Loucy (cell line): Measurements from ENCODE around the gene TTC7B.

Experiments used
- EZH2phosphoT487 ChIP-seq: fragments of 200-600 bp; IDR thresholded peaks from 2 replicates; pipeline ENCODE4 v1.6.1; 2018; ENCODE audit warnings: antibody characterized with exemption, mild to moderate bottlenecking, moderate library complexity, borderline replicate concordance
- TF ChIP-seq, protein P1 (sequence below): fragments of 200-600 bp; sonication (generic); conservative IDR thresholded peaks from 2 replicates; pipeline ENCODE4 v1.5.1; 2014; ENCODE audit warnings: mild to moderate bottlenecking, antibody characterized with exemption, low read length

DNA sequence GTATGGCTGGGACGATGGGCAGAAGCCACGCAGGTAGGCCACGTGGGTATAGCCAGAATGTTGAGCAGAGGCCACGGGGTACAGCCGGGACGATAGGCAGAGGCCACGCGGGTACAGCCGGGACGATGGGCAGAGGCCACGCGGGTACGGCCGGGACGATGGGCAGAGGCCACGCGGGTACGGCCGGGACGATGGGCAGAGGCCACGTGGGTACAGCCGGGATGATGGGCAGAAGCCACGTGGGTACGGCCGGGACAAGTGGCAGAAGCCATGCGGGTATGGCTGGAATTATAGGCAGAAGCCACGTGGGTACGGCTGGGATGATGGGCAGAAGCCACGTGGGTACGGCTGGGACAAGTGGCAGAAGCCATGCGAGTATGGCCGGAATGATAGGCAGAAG is 195.0 kb downstream of the TTC7B start:
- TF ChIP-seq, protein P1, sequence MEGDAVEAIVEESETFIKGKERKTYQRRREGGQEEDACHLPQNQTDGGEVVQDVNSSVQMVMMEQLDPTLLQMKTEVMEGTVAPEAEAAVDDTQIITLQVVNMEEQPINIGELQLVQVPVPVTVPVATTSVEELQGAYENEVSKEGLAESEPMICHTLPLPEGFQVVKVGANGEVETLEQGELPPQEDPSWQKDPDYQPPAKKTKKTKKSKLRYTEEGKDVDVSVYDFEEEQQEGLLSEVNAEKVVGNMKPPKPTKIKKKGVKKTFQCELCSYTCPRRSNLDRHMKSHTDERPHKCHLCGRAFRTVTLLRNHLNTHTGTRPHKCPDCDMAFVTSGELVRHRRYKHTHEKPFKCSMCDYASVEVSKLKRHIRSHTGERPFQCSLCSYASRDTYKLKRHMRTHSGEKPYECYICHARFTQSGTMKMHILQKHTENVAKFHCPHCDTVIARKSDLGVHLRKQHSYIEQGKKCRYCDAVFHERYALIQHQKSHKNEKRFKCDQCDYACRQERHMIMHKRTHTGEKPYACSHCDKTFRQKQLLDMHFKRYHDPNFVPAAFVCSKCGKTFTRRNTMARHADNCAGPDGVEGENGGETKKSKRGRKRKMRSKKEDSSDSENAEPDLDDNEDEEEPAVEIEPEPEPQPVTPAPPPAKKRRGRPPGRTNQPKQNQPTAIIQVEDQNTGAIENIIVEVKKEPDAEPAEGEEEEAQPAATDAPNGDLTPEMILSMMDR = no peak
- TF ChIP-seq EZH2phosphoT487 = no peak
